GM21381 (cell line): ENCODE measurements around the gene GALNT3.

Experiments used
- ATAC-seq: cut with Tn5 transposase; IDR thresholded peaks from one replicate; pipeline ENCODE4 v1.9.1; 2021; ENCODE audit warnings: mild to moderate bottlenecking, moderate library complexity; ENCODE audit not compliant: unreplicated experiment

The GALNT3 gene

DNA sequence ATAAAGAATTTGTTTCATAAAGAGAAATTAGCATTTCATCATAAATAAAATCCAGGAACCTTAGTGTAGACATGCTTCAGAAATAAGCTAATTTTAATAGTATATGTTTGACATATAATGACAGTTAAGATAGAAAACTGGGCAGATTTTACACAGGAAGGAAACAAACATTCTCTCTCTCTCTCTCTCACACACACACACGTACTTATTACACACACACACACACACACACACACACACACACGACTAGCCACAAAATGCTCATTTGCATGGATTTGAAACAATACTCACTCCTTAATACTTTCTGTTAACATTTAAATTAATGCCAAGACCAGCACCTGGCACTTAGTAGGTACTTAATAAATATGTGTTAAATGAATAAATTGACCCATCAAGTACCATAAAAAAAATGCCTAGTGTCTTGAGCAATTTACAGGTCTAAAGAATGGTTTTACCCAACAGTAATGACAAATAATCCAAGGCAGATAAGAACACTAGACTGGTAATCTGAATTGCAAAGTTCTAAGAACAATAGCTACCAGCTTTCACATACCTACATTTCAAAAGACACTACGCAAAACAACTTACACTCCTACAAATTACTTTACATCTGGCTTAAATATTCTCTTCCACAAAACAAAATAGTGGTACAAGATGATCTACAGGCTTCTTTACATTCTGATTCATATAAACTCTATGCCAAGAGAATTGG lies 2.9 kb upstream of the GALNT3 start:
- ATAC-seq: no peak

- no peak for ATAC-seq
Observed at GRCh38 chr2:165796129-165796528, 2.1 kb upstream of the GALNT3 start.

GRCh38 chr2:165795011-165795410 lies 964 bp upstream of the GALNT3 start:
- no peak for ATAC-seq

- peak; percentile 98 for ATAC-seq
Observed at GRCh38 chr2:165794536-165794928, 485 bp upstream of the GALNT3 start.

- ATAC-seq: peak; percentile 8
Observed at GRCh38 chr2:165793161-165793778, 777 bp downstream of the GALNT3 start.

DNA sequence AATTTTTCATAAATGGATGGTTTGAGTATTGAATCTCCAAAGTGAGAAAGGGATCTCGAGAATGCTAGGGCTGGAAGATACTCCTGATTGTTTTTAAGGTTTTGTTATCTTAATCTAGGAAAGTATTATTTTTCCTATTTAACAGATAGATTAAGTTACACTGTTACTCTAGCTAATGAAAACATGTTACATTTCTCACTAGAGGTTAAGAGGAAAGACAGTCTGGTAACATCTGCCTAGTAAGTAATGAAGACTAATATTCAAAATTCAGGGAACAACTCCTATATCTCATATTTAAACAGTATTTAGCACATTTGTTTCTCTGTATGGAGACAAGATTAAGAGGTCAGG lies 2.0 kb downstream of the GALNT3 start:
- no peak for ATAC-seq

GRCh38 chr2:165791421-165792103 lies 2.5 kb downstream of the GALNT3 start:
- ATAC-seq: no peak

GRCh38 chr2:165790466-165790865 lies 3.6 kb downstream of the GALNT3 start:
- ATAC-seq: no peak

- ATAC-seq: no peak
Observed at GRCh38 chr2:165787334-165787733, 6.7 kb downstream of the GALNT3 start.

GRCh38 chr2:165779706-165780105 lies 14.3 kb downstream of the GALNT3 start:
- ATAC-seq: no peak

- no peak for ATAC-seq
Observed at GRCh38 chr2:165778653-165779451, 15.2 kb downstream of the GALNT3 start.

DNA sequence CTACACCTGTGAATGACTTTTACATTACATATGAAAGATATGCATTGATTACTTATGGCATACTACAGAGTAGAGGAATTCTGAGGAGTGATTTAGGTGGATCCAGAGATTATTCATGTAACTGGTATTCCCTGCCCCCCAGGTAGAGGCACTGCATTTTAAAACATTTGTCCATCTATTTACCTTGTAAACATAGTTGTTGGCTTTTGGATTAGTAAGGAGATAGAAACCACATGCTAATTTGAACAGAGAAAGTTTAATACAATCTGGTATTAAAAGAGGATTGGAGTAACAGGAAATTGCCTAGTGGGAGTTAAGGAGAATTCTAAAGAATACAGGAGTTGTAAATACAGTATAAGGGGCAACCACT lies 15.9 kb downstream of the GALNT3 start:
- no peak for ATAC-seq

DNA sequence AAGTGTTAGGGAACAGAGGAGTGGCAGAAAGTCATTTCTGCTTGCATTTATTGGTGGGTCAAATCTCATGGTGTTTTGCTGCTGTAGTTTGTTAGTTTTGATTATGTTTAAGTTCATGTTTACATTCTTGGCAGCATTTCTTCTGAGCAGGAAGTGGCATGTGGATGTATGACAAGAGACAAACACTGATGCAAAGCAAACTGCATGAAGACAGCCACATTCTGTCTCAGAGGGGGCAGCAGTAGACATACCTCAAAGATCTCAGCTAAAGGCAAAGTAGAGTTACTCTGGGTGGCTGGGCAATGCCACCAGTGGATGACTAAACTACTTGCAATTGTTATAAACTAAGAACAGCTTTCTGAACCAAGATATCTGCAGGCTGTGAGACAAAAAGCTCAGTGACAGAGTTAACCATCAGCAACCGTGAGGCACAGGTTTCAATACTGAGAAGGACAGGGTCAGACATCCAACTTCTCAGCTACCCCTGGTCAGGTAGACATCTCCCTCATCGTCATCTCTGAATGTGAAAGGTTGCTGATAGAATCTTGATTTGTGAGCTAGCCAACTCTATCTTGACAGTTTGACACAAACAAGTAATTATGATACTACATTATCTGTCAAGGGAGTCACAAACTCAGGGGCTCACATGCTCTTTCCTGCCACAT lies 16.4 kb downstream of the GALNT3 start:
- ATAC-seq: no peak

DNA sequence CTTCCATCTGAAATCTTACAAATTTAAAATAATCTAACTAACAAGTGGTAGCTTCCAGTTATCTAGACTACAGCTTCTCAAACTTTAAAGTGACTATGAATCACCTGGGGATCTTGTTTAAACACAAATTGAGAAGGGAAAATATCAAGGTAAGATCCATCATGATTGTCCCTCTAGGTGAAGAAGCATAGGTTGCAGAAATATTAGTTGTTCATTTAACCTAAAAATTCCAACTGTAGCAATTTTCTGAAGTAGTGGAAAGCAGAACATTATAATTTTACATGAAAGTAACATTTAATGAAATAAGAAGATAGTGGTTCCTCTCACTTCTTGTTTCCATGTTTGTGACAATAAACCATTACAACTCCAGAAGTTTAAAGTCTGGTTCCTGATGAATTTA lies 17.3 kb downstream of the GALNT3 start:
- no peak for ATAC-seq

DNA sequence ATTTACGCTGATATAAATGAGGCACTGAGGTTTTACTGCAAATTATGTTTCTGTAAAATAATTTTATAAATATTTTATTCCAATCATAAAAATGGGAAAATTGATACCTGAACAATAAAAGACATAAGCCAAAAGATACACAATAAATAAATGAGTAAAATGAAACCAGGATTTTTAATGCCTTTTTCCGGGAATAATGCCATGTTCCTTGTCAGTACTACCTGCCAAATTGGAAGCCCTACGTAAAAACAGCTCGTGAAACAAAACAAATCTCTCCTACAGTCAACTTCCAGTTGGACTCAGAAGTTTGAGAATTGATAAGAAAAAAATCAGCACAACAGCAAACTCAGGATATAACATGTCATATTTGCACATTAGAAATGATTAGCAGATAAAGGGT lies 18.0 kb downstream of the GALNT3 start:
- ATAC-seq: no peak

DNA sequence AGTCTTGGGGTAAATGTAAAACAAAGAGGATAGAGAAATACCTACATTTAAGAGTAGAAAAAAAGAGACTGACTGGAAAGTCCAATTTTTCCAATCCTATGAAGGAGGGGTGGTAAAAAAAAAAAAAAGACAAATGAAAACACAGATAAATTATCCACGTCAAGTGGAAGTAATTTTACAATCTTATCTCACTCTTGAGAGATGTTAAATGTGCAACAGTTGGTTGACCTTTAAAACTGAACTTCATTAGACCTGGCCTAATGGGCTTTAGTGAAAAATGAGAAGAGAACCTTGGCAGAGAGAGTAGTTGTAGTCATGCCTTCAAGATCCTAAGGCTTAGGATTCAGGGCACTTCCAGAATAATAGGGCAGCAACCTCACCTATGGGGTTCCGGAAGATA lies 20.4 kb downstream of the GALNT3 start:
- no peak for ATAC-seq

DNA sequence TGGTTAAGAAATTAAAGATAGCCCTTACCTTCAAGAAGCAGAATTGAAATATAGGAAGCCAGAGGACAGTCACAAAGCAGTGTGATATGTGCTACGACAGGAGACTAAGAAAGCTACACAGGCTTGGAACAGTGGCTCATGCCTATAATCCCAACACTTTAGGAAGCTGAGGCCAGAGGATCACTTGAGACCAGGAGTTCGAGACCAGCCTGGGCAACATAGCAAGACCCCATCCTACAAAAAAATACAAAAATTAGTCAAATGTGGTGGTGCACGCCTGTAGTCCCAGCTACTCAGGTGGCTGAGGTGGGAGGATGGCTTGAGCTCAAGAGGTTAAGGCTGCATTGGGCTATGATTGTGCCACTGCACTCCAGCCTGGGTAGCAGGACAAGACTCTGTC lies 21.9 kb downstream of the GALNT3 start:
- ATAC-seq: no peak

DNA sequence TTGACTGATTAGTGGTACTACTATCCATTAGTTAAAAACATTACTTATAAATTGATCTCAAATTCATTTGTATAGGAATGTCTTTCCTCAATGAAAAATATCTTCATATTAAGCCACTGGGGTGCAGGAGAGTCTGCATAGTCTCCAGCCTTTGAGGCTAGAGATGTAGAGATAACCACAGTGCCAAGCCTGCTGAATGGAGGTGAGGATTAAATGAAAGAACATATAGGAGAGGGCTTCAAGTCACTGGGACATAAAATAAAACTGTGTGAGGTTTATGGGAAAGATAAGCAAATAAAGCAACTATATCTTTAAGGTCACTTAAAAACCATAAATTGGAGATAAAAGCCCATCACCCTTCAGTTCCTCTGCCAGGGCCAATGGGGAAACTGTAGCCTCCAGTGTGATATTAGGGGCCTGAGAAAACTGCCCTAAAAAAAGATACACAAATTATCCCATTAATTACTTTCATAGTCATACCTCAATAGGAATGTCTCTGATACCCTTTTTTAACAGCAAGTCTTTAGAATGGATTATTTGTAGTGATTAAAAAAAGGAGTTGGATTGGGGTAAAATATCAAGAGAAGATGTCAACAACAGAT lies 27.6 kb downstream of the GALNT3 start:
- no peak for ATAC-seq

DNA sequence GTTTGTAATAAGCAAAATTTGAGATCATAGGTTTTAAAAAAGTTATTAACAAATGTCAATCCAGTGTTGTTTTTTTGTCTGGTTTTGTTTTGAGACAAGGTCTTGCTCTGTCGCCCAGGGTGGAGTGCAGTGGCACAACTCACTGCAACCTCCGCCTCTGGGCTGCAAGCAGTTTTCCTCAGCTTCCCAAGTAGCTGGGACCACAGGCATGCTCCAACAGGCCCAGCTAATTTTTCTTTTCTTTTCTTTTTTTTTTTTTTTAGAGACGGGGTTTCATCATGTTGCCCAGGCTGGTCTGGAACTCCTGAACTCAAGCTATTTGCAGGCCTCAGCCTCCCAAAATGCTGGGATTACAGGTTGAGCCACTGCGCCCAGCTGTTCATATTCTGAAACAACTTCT lies 31.3 kb downstream of the GALNT3 start:
- no peak for ATAC-seq

- no peak for ATAC-seq
Observed at GRCh38 chr2:165757906-165758675, 36.0 kb downstream of the GALNT3 start.
